ENCODE results near the gene TAC4. TPM values are rescaled to one million over a fixed set of nuclear protein-coding genes. Genes with fewer than 3 reads are reported as not detected.

TAC4 gene
- polyA plus RNA-seq, 2 of the 4 experiments (the other 2 are of a cell fraction), result not detected

GRCh38 chr17:49866019-49866380 is 18.1 kb upstream of the TAC4 start:
- no peak overlapping the region for H3K4me3 ChIP-seq
- WGBS (ENCODE audit: missing lambda C conversion rate), result 32% methylated on average over 1 of the region's 1 CpG
- H3K27ac ChIP-seq, result no peak overlapping the region
- H3K9me3 ChIP-seq, result no peaks in the 10 kb centered on the region
- no peak for FAIRE-seq
- DNase-seq (ENCODE audit: low read depth in 1 of 2, low spot score in 1 of 2), result no peak
- TF ChIP-seq CHD2 (IDR thresholded peaks at IDR 0.05; ENCODE audit: low read length, partially characterized antibody) (no peak), USF2 (IDR thresholded peaks at IDR 0.05) (no peak), TFCP2L1 (CRISPR knock-in tag; IDR thresholded peaks at IDR 0.05) (no peak), PHF8 (IDR thresholded peaks at IDR 0.05; ENCODE audit: borderline replicate concordance, low read depth) (no peak), FOSB (CRISPR knock-in tag; IDR thresholded peaks at IDR 0.05) (no peak), HDAC2 (IDR thresholded peaks at IDR 0.05) (no peak), HOXB13 (CRISPR knock-in tag; IDR thresholded peaks at IDR 0.05; ENCODE audit: low read depth) (no peak), RCOR1 (IDR thresholded peaks at IDR 0.05; ENCODE audit: low read depth, low read length) (no peak), ESRRA (IDR thresholded peaks at IDR 0.05; ENCODE audit: borderline replicate concordance, low read length) (no peak), POLR2AphosphoS2 (conservative IDR thresholded peaks at IDR 0.05; ENCODE audit: low read length) (no peak), ZC3H11A (IDR thresholded peaks at IDR 0.05) (no peak), ZSCAN20 (CRISPR knock-in tag; IDR thresholded peaks at IDR 0.05) (no peak)
- TF ChIP-seq, protein P1, sequence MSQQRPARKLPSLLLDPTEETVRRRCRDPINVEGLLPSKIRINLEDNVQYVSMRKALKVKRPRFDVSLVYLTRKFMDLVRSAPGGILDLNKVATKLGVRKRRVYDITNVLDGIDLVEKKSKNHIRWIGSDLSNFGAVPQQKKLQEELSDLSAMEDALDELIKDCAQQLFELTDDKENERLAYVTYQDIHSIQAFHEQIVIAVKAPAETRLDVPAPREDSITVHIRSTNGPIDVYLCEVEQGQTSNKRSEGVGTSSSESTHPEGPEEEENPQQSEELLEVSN (IDR thresholded peaks at IDR 0.05; ENCODE audit: borderline replicate concordance, low read depth), result no peak
- TF ChIP-seq, protein P2, sequence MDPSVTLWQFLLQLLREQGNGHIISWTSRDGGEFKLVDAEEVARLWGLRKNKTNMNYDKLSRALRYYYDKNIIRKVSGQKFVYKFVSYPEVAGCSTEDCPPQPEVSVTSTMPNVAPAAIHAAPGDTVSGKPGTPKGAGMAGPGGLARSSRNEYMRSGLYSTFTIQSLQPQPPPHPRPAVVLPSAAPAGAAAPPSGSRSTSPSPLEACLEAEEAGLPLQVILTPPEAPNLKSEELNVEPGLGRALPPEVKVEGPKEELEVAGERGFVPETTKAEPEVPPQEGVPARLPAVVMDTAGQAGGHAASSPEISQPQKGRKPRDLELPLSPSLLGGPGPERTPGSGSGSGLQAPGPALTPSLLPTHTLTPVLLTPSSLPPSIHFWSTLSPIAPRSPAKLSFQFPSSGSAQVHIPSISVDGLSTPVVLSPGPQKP (IDR thresholded peaks at IDR 0.05; ENCODE audit: low read depth, low read length), result no peak
- H3K4me2 ChIP-seq, result no peak overlapping the region
- ChIA-PET CTCF (interaction anchor here (1.0 to 34.2 kb wide), 6 partner anchors 9 to 296 kb away, joined by 3 to 1602 read pairs (median 7); partner anchors contain the start of genes DLX3, DLX4 and TAC4), POLR2A (no interaction called here)
- no peak for ATAC-seq
- H3K4me1 ChIP-seq, result peaks cover 4% of the 10 kb centered on the region; the same call in 1 of the 3 replicates

- no peak for ATAC-seq
- FAIRE-seq, result no peak
- no peak for DNase-seq (ENCODE audit: low read depth in 1 of 2, low spot score in 1 of 2)
- Histone ChIP-seq H3K4me3 (no peak overlapping the region), H3K4me2 (no peak overlapping the region), H3K4me1 (peaks cover 4% of the 10 kb centered on the region; the same call in 1 of the 3 replicates), H3K9me3 (no peaks in the 10 kb centered on the region), H3K27ac (no peak overlapping the region)
- WGBS (ENCODE audit: missing lambda C conversion rate), result 74% methylated on average over 17 of the region's 17 CpGs
- TF ChIP-seq MAFK (IDR thresholded peaks at IDR 0.05; ENCODE audit: partially characterized antibody) (peak; percentile 55), RFX5 (IDR thresholded peaks at IDR 0.05) (no peak), JUNB (IDR thresholded peaks at IDR 0.05) (no peak), CEBPB (IDR thresholded peaks at IDR 0.05) (peak; percentile 32 to 76; a peak in 3 of 4 replicates), RARB (CRISPR knock-in tag; IDR thresholded peaks at IDR 0.05) (no peak), FOSL2 (IDR thresholded peaks at IDR 0.05) (no peak), FOSL2 (CRISPR knock-in tag; IDR thresholded peaks at IDR 0.05) (no peak), POLR2A (IDR thresholded peaks at IDR 0.05; ENCODE audit: low read length) (no peak), HOXA7 (CRISPR knock-in tag; IDR thresholded peaks at IDR 0.05) (no peak), KDM5A (IDR thresholded peaks at IDR 0.05) (no peak)
- TF ChIP-seq, protein P3, sequence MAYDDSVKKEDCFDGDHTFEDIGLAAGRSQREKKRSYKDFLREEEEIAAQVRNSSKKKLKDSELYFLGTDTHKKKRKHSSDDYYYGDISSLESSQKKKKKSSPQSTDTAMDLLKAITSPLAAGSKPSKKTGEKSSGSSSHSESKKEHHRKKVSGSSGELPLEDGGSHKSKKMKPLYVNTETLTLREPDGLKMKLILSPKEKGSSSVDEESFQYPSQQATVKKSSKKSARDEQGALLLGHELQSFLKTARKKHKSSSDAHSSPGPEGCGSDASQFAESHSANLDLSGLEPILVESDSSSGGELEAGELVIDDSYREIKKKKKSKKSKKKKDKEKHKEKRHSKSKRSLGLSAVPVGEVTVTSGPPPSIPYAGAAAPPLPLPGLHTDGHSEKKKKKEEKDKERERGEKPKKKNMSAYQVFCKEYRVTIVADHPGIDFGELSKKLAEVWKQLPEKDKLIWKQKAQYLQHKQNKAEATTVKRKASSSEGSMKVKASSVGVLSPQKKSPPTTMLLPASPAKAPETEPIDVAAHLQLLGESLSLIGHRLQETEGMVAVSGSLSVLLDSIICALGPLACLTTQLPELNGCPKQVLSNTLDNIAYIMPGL (CRISPR knock-in tag; IDR thresholded peaks at IDR 0.05; ENCODE audit: borderline replicate concordance), result no peak
- POLR2A ChIA-PET, result no interaction called here
- CTCF ChIA-PET, result interaction anchor here (1.9 to 34.2 kb wide), 5 partner anchors 10 to 123 kb away, joined by 4 to 1602 read pairs (median 25); partner anchors contain the start of genes DLX3 and DLX4
Observed at GRCh38 chr17:49862781-49863331, 15.0 kb upstream of the TAC4 start.
